ENCODE results near the gene EOMES.

- no peak for TF ChIP-seq CTCF (conservative IDR thresholded peaks at IDR 0.05; ENCODE audit: low read depth, low read length)
- no peak for TF ChIP-seq EZH2 (IDR thresholded peaks at IDR 0.05; ENCODE audit: low read length, unreplicated experiment)
Observed at GRCh38 chr3:27677565-27677964, 44.6 kb downstream of the EOMES start.

All from PC-3 (cell line).